Uterus (tissue), 4 donors: ENCODE measurements around the gene LMLN. TPM values are rescaled to one million over a fixed set of nuclear protein-coding genes. Genes with fewer than 3 reads are reported as not detected.

Experiments used
- DNase-seq, 2 donors: peaks; one replicate each; pipeline ENCODE4 v3.0.0-alpha.2; 2019 to 2020
- H3K27ac ChIP-seq, 2 donors: fragments of 200-600 bp; sonication (generic); 1 replicate in 1 of 2; 2 replicates in 1 of 2; pipeline ENCODE4 v1.5.1; 2016 to 2018
- H3K27me3 ChIP-seq, 2 donors: fragments of 200-600 bp; sonication (generic); one replicate each; pipeline ENCODE4 v1.5.1; 2018 to 2019; ENCODE audit warnings: control low read depth in 1 of 2
- H3K36me3 ChIP-seq, 2 donors: fragments of 200-600 bp; sonication (generic); one replicate each; pipeline ENCODE4 v1.5.1; 2019; ENCODE audit warnings: control low read depth in 1 of 2
- H3K4me1 ChIP-seq, 2 donors: fragments of 200-600 bp; sonication (generic); one replicate each; pipeline ENCODE4 v1.5.1; 2018 to 2019; ENCODE audit warnings: control low read depth in 1 of 2
- H3K4me3 ChIP-seq, 2 donors: fragments of 200-600 bp; sonication (generic); 1 replicate in 1 of 2; 2 replicates in 1 of 2; pipeline ENCODE4 v1.5.1; 2018 to 2019; ENCODE audit warnings: mild to moderate bottlenecking in 1 of 2
- H3K9me3 ChIP-seq, 2 donors: fragments of 200-600 bp; sonication (generic); one replicate each; pipeline ENCODE4 v1.5.1; 2019; ENCODE audit warnings: control low read depth in 1 of 2
- POLR2A ChIP-seq, 2 donors: fragments of 450-650 bp; IDR thresholded peaks; one replicate each; pipeline ENCODE4 v1.6.1; 2016; ENCODE audit warnings: antibody characterized with exemption in 2 of 2, mild to moderate bottlenecking in 1 of 2, moderate library complexity in 1 of 2
- intact Hi-C: fragments of 100-400 bp; cut with DNase I; formaldehyde crosslinking; loops from one replicate; pipeline ENCODE4 v1.15.1; 2023; ENCODE audit warnings: low total_unique reads
- total RNA-seq, 4 donors: library from RNA; depleted of rRNA in 3 of 4; stranded (reverse); fragments of >200 nt in 3 of 4; gene quantifications; one replicate each; pipeline versions ENCODE4 v1.1.0 to v1.2.4, GENCODE V29; 2014 to 2023
- TF ChIP-seq, protein P1 (sequence below), 4 experiments: fragments of 200-600 bp in 2 of 4; fragments of 450-650 bp in 2 of 4; sonication (generic) in 2 of 4; IDR thresholded peaks; one replicate each; pipeline ENCODE4 v1.5.1; 2016 to 2019; ENCODE audit warnings: antibody characterized with exemption in 4 of 4, mild to moderate bottlenecking in 2 of 4, moderate library complexity in 1 of 4
- donor health status: DM: yes; HTN: yes; CAD: no.

Gene LMLN
- total RNA-seq, 4 donors from 2014 or later = 0.77 to 11.3 (median 6.8) TPM

DNA sequence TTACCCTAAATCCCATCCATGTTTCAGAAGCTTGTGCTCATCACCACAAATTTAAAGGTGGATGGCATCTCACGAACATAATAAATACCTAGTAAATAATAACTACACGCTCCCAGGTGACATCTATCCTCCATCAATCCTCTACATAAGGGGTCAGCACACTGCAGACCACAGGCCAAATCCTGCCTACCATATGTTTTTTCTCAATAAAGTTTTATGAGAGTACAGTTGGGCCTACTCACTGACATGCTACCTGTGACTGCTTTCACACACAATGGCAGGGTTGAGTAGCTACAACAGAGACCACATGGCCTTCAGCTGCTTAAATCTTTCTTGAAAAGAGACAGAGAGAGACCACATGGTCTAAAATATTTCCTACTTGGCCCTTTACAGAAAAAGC, 105.9 kb downstream of the LMLN start:
- DNase-seq = no peak
- no peaks in the 10 kb centered on the region for H3K4me1 ChIP-seq
- no peak overlapping the region for H3K4me3 ChIP-seq
- no peaks in the 10 kb centered on the region for H3K9me3 ChIP-seq
- no peaks in the 10 kb centered on the region for H3K27me3 ChIP-seq
- H3K36me3 ChIP-seq = no peaks in the 10 kb centered on the region
- TF ChIP-seq POLR2A (IDR thresholded peaks at IDR 0.05) = no peak
- TF ChIP-seq, protein P1, sequence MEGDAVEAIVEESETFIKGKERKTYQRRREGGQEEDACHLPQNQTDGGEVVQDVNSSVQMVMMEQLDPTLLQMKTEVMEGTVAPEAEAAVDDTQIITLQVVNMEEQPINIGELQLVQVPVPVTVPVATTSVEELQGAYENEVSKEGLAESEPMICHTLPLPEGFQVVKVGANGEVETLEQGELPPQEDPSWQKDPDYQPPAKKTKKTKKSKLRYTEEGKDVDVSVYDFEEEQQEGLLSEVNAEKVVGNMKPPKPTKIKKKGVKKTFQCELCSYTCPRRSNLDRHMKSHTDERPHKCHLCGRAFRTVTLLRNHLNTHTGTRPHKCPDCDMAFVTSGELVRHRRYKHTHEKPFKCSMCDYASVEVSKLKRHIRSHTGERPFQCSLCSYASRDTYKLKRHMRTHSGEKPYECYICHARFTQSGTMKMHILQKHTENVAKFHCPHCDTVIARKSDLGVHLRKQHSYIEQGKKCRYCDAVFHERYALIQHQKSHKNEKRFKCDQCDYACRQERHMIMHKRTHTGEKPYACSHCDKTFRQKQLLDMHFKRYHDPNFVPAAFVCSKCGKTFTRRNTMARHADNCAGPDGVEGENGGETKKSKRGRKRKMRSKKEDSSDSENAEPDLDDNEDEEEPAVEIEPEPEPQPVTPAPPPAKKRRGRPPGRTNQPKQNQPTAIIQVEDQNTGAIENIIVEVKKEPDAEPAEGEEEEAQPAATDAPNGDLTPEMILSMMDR (IDR thresholded peaks at IDR 0.05) = no peak
- intact Hi-C loops = no loop called here
- H3K27ac ChIP-seq = no peak overlapping the region

GRCh38 chr3:198067416-198067815, 107.4 kb downstream of the LMLN start:
- DNase-seq = no peak
- H3K36me3 ChIP-seq = no peaks in the 10 kb centered on the region
- intact Hi-C loops = no loop called here
- no peaks in the 10 kb centered on the region for H3K4me1 ChIP-seq
- no peaks in the 10 kb centered on the region for H3K9me3 ChIP-seq
- H3K4me3 ChIP-seq = no peak overlapping the region
- H3K27ac ChIP-seq = no peak overlapping the region
- H3K27me3 ChIP-seq = no peaks in the 10 kb centered on the region
- TF ChIP-seq POLR2A (IDR thresholded peaks at IDR 0.05) = no peak
- TF ChIP-seq, protein P1 (IDR thresholded peaks at IDR 0.05) = no peak

- intact Hi-C loops = no loop called here
Measured at GRCh38 chr3:198070871-198071270, 110.9 kb downstream of the LMLN start.

DNA sequence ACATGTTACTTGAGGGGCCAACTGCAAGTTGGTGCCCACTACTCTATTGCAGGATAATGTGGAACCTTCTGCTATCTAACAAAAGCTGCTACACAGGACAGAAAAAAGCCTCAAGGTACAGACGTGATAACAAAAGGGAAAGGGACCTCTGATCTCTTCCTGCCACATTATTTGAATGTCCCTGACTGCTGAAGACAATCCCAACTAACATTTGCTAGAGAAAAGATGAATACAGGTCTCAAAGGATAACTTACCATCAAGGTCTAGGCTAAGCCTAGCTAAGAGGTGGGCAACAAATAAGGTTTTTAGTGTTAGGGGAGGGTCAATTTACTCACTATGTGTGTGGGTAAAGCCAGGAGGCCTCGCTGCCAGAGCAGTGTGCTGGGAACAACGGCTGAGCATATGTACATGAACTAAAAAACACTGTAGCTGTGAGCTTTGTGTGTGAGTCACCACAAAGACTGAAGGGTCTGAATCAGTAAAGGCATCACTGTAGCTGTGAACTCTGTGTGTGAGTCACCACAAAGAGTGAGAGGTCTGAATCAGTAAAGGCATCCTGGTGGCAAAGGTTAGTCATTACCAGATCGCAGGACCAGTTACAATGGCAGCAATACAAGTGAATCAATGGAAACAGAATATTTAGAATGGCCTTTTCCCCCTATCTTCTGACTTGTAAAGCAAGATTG, 111.7 kb downstream of the LMLN start:
- no peak overlapping the region for H3K4me3 ChIP-seq
- H3K9me3 ChIP-seq = no peaks in the 10 kb centered on the region
- no peak for DNase-seq
- intact Hi-C loops = no loop called here
- no peaks in the 10 kb centered on the region for H3K27me3 ChIP-seq
- TF ChIP-seq, protein P1 (IDR thresholded peaks at IDR 0.05) = no peak
- TF ChIP-seq POLR2A (IDR thresholded peaks at IDR 0.05) = no peak
- no peak overlapping the region for H3K27ac ChIP-seq
- no peaks in the 10 kb centered on the region for H3K4me1 ChIP-seq
- no peaks in the 10 kb centered on the region for H3K36me3 ChIP-seq

More at GRCh38 chr3:198070871-198071270, 110.9 kb downstream of the LMLN start:
- no peak overlapping the region for H3K4me3 ChIP-seq
- H3K9me3 ChIP-seq = no peaks in the 10 kb centered on the region
- H3K4me1 ChIP-seq = no peaks in the 10 kb centered on the region
- H3K27ac ChIP-seq = no peak overlapping the region
- TF ChIP-seq, protein P1 (IDR thresholded peaks at IDR 0.05) = no peak
- no peak for TF ChIP-seq POLR2A (IDR thresholded peaks at IDR 0.05)
- no peaks in the 10 kb centered on the region for H3K27me3 ChIP-seq
- DNase-seq = no peak
- H3K36me3 ChIP-seq = no peaks in the 10 kb centered on the region

- no peaks in the 10 kb centered on the region for H3K36me3 ChIP-seq
- DNase-seq = no peak
- intact Hi-C loops = no loop called here
- no peak overlapping the region for H3K27ac ChIP-seq
- TF ChIP-seq, protein P1 (IDR thresholded peaks at IDR 0.05) = no peak
- TF ChIP-seq POLR2A (IDR thresholded peaks at IDR 0.05) = no peak
- H3K4me1 ChIP-seq = peaks cover 0 to 13% of the 10 kb centered on the region in 2 donors
- peaks cover 8 to 35% of the 10 kb centered on the region in 2 donors for H3K27me3 ChIP-seq
- no peak overlapping the region for H3K4me3 ChIP-seq
- H3K9me3 ChIP-seq = no peaks in the 10 kb centered on the region
Measured at GRCh38 chr3:198076722-198077308, 116.8 kb downstream of the LMLN start.
